HepG2 (cell line): ENCODE measurements around the gene BICRA. TPM values are rescaled to one million over a fixed set of nuclear protein-coding genes. Genes with fewer than 3 reads are reported as not detected.
"Not testable (repeated sequence)": the region's sequence is repeated elsewhere in the genome, so short reads cannot be mapped to it uniquely, and the experiment has no call there.

ENCODE experiments used
- ATAC-seq: fragments of 200-7000 bp; cut with Tn5 transposase; 3 replicates; pipeline ENCODE4 v1.9.1; 2020; ENCODE audit warnings: mild to moderate bottlenecking, moderate library complexity
- BruUV-seq: library from RNA; stranded (reverse); fragments of 400-500 nt; replicated peaks from 2 replicates; lab custom pipeline; 2021; lab: Mats Ljungman, UMichigan
- CTCF ChIA-PET: fragments of 300-600 bp; formaldehyde crosslinking; extraction: SDS; loops from one replicate; lab custom pipeline; 2021; ENCODE audit warnings: low total read pairs, inconsistent platforms, low intra/inter-chr PET ratio; lab: Yijun Ruan, JAX
- POLR2A ChIA-PET: fragments of 350-600 bp; sonication (Branson Sonifier 250); formaldehyde crosslinking; loops from one replicate; lab custom pipeline; 2020; ENCODE audit warnings: antibody characterized with exemption, inconsistent platforms; lab: Yijun Ruan, JAX
- DNase-seq: peaks from one replicate; pipeline ENCODE4 v3.0.0-alpha.2; 2015; ENCODE audit warnings: low spot score
- FAIRE-seq: peaks from 3 replicates; lab custom pipeline; 2011; peaks lifted over from hg19 to GRCh38; lab: Jason Lieb, UNC
- H2AFZ ChIP-seq: one replicate; pipeline ENCODE4 v1.6.1; 2011; ENCODE audit warnings: low read length, inconsistent platforms
- H3K27ac ChIP-seq: fragments of 300-600 bp; 3 replicates; pipeline ENCODE4 v1.8.0; 2011; ENCODE audit warnings: mixed run types, mild to moderate bottlenecking, mixed read lengths, low read length, inconsistent platforms; ENCODE audit not compliant: insufficient read depth; ENCODE audit errors: extremely low read length
- H3K27me3 ChIP-seq, 2 experiments: fragments of 200-600 bp in 1 of 2; 2 replicates in 1 of 2; 3 replicates in 1 of 2; pipeline versions ENCODE4 v1.6.0 to v1.8.0; 2011; ENCODE audit warnings: low read length in 2 of 2, mild to moderate bottlenecking in 2 of 2, moderate library complexity in 2 of 2, inconsistent platforms in 1 of 2; ENCODE audit not compliant: insufficient read depth in 2 of 2, control insufficient read depth in 1 of 2
- H3K36me3 ChIP-seq, 2 experiments: fragments of 200-600 bp in 1 of 2; replicated peaks in 1 of 2; 2 replicates in 1 of 2; 3 replicates in 1 of 2; pipeline versions ENCODE4 v1.5.1 to v1.8.0; 2011; ENCODE audit warnings: low read length in 2 of 2, inconsistent platforms in 1 of 2; ENCODE audit not compliant: insufficient read depth in 2 of 2, control insufficient read depth in 1 of 2
- H3K4me1 ChIP-seq: 2 replicates; pipeline ENCODE4 v1.5.1; 2012; ENCODE audit warnings: low read length, inconsistent platforms; ENCODE audit not compliant: insufficient read depth
- H3K4me2 ChIP-seq: 2 replicates; pipeline ENCODE4 v1.6.0; 2011; ENCODE audit warnings: low read depth, low read length, inconsistent platforms
- H3K4me3 ChIP-seq, 3 experiments: fragments of 200-600 bp in 1 of 3; sonication (generic), shearing (Covaris generic) in 1 of 3; replicated peaks in 1 of 3; 2 replicates each; pipeline ENCODE4 v1.5.1; 2011 to 2016; ENCODE audit warnings: low read length in 3 of 3, inconsistent platforms in 2 of 3, low read depth in 2 of 3, mild to moderate bottlenecking in 2 of 3, control low read depth in 1 of 3, mixed read lengths in 1 of 3; ENCODE audit not compliant: insufficient read depth in 1 of 3
- H3K79me2 ChIP-seq: one replicate; pipeline ENCODE4 v1.6.1; 2011; ENCODE audit warnings: low read length, inconsistent platforms; ENCODE audit not compliant: insufficient read depth
- H3K9ac ChIP-seq: 2 replicates; pipeline ENCODE4 v1.6.0; 2011; ENCODE audit warnings: mild to moderate bottlenecking, low read depth, low read length, inconsistent platforms; ENCODE audit not compliant: insufficient read depth
- H3K9me3 ChIP-seq: 2 replicates; pipeline ENCODE4 v1.5.1; 2012; ENCODE audit warnings: mild to moderate bottlenecking, low read length
- H4K20me1 ChIP-seq: 2 replicates; pipeline ENCODE4 v1.6.0; 2011; ENCODE audit warnings: inconsistent platforms, mild to moderate bottlenecking, low read length, moderate library complexity; ENCODE audit not compliant: insufficient read depth
- ATF7 ChIP-seq, 2 experiments: fragments of 450-650 bp in 1 of 2; sonication (generic) in 1 of 2; formaldehyde crosslinking in 1 of 2; IDR thresholded peaks; 2 replicates each; pipeline versions ENCODE4 v1.4.0 to v1.6.1; 2016 to 2020; ENCODE audit warnings: antibody characterized with exemption in 1 of 2, mild to moderate bottlenecking in 1 of 2, missing genetic modification reagents in 1 of 2
- HNF1B ChIP-seq: sonication (generic); formaldehyde crosslinking; IDR thresholded peaks from 2 replicates; pipeline ENCODE4 v1.5.1; 2020; ENCODE audit warnings: mild to moderate bottlenecking, moderate library complexity, missing genetic modification reagents
- ZNF263 ChIP-seq: sonication (generic); formaldehyde crosslinking; IDR thresholded peaks from 2 replicates; pipeline ENCODE4 v1.4.0; 2020; ENCODE audit warnings: missing genetic modification reagents
- ZNF563 ChIP-seq: sonication (generic); formaldehyde crosslinking; IDR thresholded peaks from 2 replicates; pipeline ENCODE4 v1.8.0; 2022; ENCODE audit warnings: mild to moderate bottlenecking, moderate library complexity, missing genetic modification reagents
- ZSCAN22 ChIP-seq: sonication (generic); formaldehyde crosslinking; IDR thresholded peaks from 2 replicates; pipeline ENCODE4 v1.4.0; 2020; ENCODE audit warnings: mild to moderate bottlenecking, missing genetic modification reagents
- WGBS: methylation state at CpG from one replicate; pipeline ENCODE4 v1.1.6; 2017; ENCODE audit warnings: low lambda C conversion rate; 5-methylcytosine and 5-hydroxymethylcytosine counted together
- in situ Hi-C: cut with HindIII; loops from 2 replicates; pipeline ENCODE4 v1.10.0; 2017; ENCODE audit warnings: low pct_unique_long_range_greater_than_20kb; ENCODE audit not compliant: extremely low pct_ligation_motif_present
- intact Hi-C: fragments of 100-400 bp; cut with micrococcal nuclease; formaldehyde crosslinking; loops from one replicate; pipeline ENCODE4 v1.10.0; 2022; ENCODE audit not compliant: unreplicated experiment
- polyA plus RNA-seq, 8 experiments: library from polyadenylated mRNA; depleted of rRNA in 3 of 8; stranded (reverse) in 7 of 8; unstranded in 1 of 8; fragments of >200 nt; fragmentation: Illumina TruSeq in 4 of 8; extraction: Trizol in 4 of 8; gene quantifications; 2 replicates each; pipeline versions ENCODE4 v1.2.1 to v1.2.3, GENCODE V29; 2011 to 2016; ENCODE audit warnings: low read depth in 4 of 8, missing spikeins in 1 of 8, mixed read lengths in 1 of 8; ENCODE audit not compliant: insufficient read depth in 1 of 8
- total RNA-seq, 5 experiments: library from RNA; depleted of rRNA; stranded (reverse); fragments of >200 nt; fragmentation: Illumina TruSeq; extraction: Trizol; gene quantifications; 2 replicates each; pipeline ENCODE4 v1.2.3, GENCODE V29; 2016; ENCODE audit warnings: low read depth in 1 of 5

Gene BICRA
- total and polyA plus RNA-seq, 2 of the 13 experiments (the other 11 are each of a cell fraction or from before 2014, with no cell fraction given): 0.55 to 0.71 TPM

GRCh38 chr19:47718415-47719046 lies 109.6 kb downstream of the BICRA start:
- BruUV-seq; H3K79me2 ChIP-seq; DNase-seq; intact Hi-C loops; CTCF ChIA-PET; ATAC-seq; in situ Hi-C loops; FAIRE-seq; H4K20me1 ChIP-seq; H3K36me3 ChIP-seq; H3K27ac ChIP-seq; H3K9me3 ChIP-seq; H2AFZ ChIP-seq; TF ChIP-seq ATF7 (IDR thresholded peaks at IDR 0.05): not testable (repeated sequence)
- Histone ChIP-seq H3K9ac (peak overlapping the region; percentile 50; the same call in 1 of the 2 replicates), H3K4me2 (peak overlapping the region; percentile 71), H3K4me3 (peak overlapping the region in 2 of 3 experiments; percentile 51 to 68; a peak in 3 of 6 replicates), H3K27me3 (peaks cover 0 to 13% of the 10 kb centered on the region in 2 experiments; a peak in 4 of 5 replicates), H3K4me1 (peaks cover 54% of the 10 kb centered on the region)
- WGBS: 42% methylated on average over 9 of the region's 11 CpGs
- POLR2A ChIA-PET: interaction anchor here (0.9 kb wide), 1 partner anchor 25 kb away, joined by 4 read pairs; no protein-coding TSS in a partner anchor
- TF ChIP-seq ZNF563 (CRISPR knock-in tag): 0 out of 2 replicates have a peak, but pooled peaks have one; percentile 26
- TF ChIP-seq ZSCAN22 (CRISPR knock-in tag): peak; percentile 97
- TF ChIP-seq HNF1B (CRISPR knock-in tag): 0 out of 2 replicates have a peak, but pooled peaks have one; percentile 44
- 0 out of 2 replicates have a peak, but pooled peaks have one; percentile 20 for TF ChIP-seq ATF7 (CRISPR knock-in tag; IDR thresholded peaks at IDR 0.05)
- TF ChIP-seq ZNF263 (CRISPR knock-in tag): peak; percentile 43; the same call in 1 of the 2 replicates
